HepG2 (cell line): ENCODE results near the gene CHKA. TPM values are rescaled to one million over a fixed set of nuclear protein-coding genes. Genes with fewer than 3 reads are reported as not detected.

Source experiments
- ATAC-seq: fragments of 200-7000 bp; cut with Tn5 transposase; 3 replicates; pipeline ENCODE4 v1.9.1; 2020; ENCODE audit warnings: mild to moderate bottlenecking, moderate library complexity
- BruUV-seq: library from RNA; stranded (reverse); fragments of 400-500 nt; replicated peaks from 2 replicates; lab custom pipeline; 2021; lab: Mats Ljungman, UMichigan
- CTCF ChIA-PET: fragments of 300-600 bp; formaldehyde crosslinking; extraction: SDS; loops from one replicate; lab custom pipeline; 2021; ENCODE audit warnings: low total read pairs, inconsistent platforms, low intra/inter-chr PET ratio; lab: Yijun Ruan, JAX
- POLR2A ChIA-PET: fragments of 350-600 bp; sonication (Branson Sonifier 250); formaldehyde crosslinking; loops from one replicate; lab custom pipeline; 2020; ENCODE audit warnings: antibody characterized with exemption, inconsistent platforms; lab: Yijun Ruan, JAX
- DNase-seq: peaks from one replicate; pipeline ENCODE4 v3.0.0-alpha.2; 2015; ENCODE audit warnings: low spot score
- FAIRE-seq: peaks from 3 replicates; lab custom pipeline; 2011; peaks lifted over from hg19 to GRCh38; lab: Jason Lieb, UNC
- H2AFZ ChIP-seq: one replicate; pipeline ENCODE4 v1.6.1; 2011; ENCODE audit warnings: low read length, inconsistent platforms
- H3K27ac ChIP-seq: fragments of 300-600 bp; 3 replicates; pipeline ENCODE4 v1.8.0; 2011; ENCODE audit warnings: mixed run types, mild to moderate bottlenecking, mixed read lengths, low read length, inconsistent platforms; ENCODE audit not compliant: insufficient read depth; ENCODE audit errors: extremely low read length
- H3K27me3 ChIP-seq, 2 experiments: fragments of 200-600 bp in 1 of 2; 2 replicates in 1 of 2; 3 replicates in 1 of 2; pipeline versions ENCODE4 v1.6.0 to v1.8.0; 2011; ENCODE audit warnings: low read length in 2 of 2, mild to moderate bottlenecking in 2 of 2, moderate library complexity in 2 of 2, inconsistent platforms in 1 of 2; ENCODE audit not compliant: insufficient read depth in 2 of 2, control insufficient read depth in 1 of 2
- H3K36me3 ChIP-seq, 2 experiments: fragments of 200-600 bp in 1 of 2; replicated peaks in 1 of 2; 2 replicates in 1 of 2; 3 replicates in 1 of 2; pipeline versions ENCODE4 v1.5.1 to v1.8.0; 2011; ENCODE audit warnings: low read length in 2 of 2, inconsistent platforms in 1 of 2; ENCODE audit not compliant: insufficient read depth in 2 of 2, control insufficient read depth in 1 of 2
- H3K4me1 ChIP-seq: 2 replicates; pipeline ENCODE4 v1.5.1; 2012; ENCODE audit warnings: low read length, inconsistent platforms; ENCODE audit not compliant: insufficient read depth
- H3K4me2 ChIP-seq: 2 replicates; pipeline ENCODE4 v1.6.0; 2011; ENCODE audit warnings: low read depth, low read length, inconsistent platforms
- H3K4me3 ChIP-seq, 3 experiments: fragments of 200-600 bp in 1 of 3; sonication (generic), shearing (Covaris generic) in 1 of 3; replicated peaks in 1 of 3; 2 replicates each; pipeline ENCODE4 v1.5.1; 2011 to 2016; ENCODE audit warnings: low read length in 3 of 3, inconsistent platforms in 2 of 3, low read depth in 2 of 3, mild to moderate bottlenecking in 2 of 3, control low read depth in 1 of 3, mixed read lengths in 1 of 3; ENCODE audit not compliant: insufficient read depth in 1 of 3
- H3K79me2 ChIP-seq: one replicate; pipeline ENCODE4 v1.6.1; 2011; ENCODE audit warnings: low read length, inconsistent platforms; ENCODE audit not compliant: insufficient read depth
- H3K9ac ChIP-seq: 2 replicates; pipeline ENCODE4 v1.6.0; 2011; ENCODE audit warnings: mild to moderate bottlenecking, low read depth, low read length, inconsistent platforms; ENCODE audit not compliant: insufficient read depth
- H3K9me3 ChIP-seq: 2 replicates; pipeline ENCODE4 v1.5.1; 2012; ENCODE audit warnings: mild to moderate bottlenecking, low read length
- H4K20me1 ChIP-seq: 2 replicates; pipeline ENCODE4 v1.6.0; 2011; ENCODE audit warnings: inconsistent platforms, mild to moderate bottlenecking, low read length, moderate library complexity; ENCODE audit not compliant: insufficient read depth
- CENPX ChIP-seq: sonication (generic); formaldehyde crosslinking; IDR thresholded peaks from 2 replicates; pipeline ENCODE4 v1.9.0; 2021; ENCODE audit warnings: mild to moderate bottlenecking, missing genetic modification reagents, moderate library complexity
- EED ChIP-seq: sonication (generic); formaldehyde crosslinking; IDR thresholded peaks from 2 replicates; pipeline ENCODE4 v1.5.0; 2020; ENCODE audit warnings: mild to moderate bottlenecking, missing genetic modification reagents
- RBM22 ChIP-seq: fragments of 200-400 bp; formaldehyde crosslinking; optimal IDR thresholded peaks from 2 replicates; pipeline ENCODE3; 2017; ENCODE audit warnings: mild to moderate bottlenecking, low read length, moderate library complexity
- REPIN1 ChIP-seq: sonication (generic); formaldehyde crosslinking; IDR thresholded peaks from 2 replicates; pipeline ENCODE4 v1.8.0; 2022; ENCODE audit warnings: missing genetic modification reagents, low read depth, mild to moderate bottlenecking, borderline replicate concordance
- SAP130 ChIP-seq: IDR thresholded peaks from 2 replicates; pipeline ENCODE4 v1.6.1; 2016; ENCODE audit warnings: low read depth
- TEAD3 ChIP-seq: optimal IDR thresholded peaks from 2 replicates; pipeline ENCODE3; 2016; ENCODE audit warnings: borderline replicate concordance
- ZBTB34 ChIP-seq: sonication (generic); formaldehyde crosslinking; IDR thresholded peaks from 2 replicates; pipeline ENCODE4 v1.8.0; 2022; ENCODE audit warnings: mild to moderate bottlenecking, missing genetic modification reagents
- ZFP41 ChIP-seq: sonication (generic); formaldehyde crosslinking; IDR thresholded peaks from 2 replicates; pipeline ENCODE4 v1.4.0; 2020; ENCODE audit warnings: mild to moderate bottlenecking, missing genetic modification reagents, borderline replicate concordance
- ZNF160 ChIP-seq: sonication (generic); formaldehyde crosslinking; IDR thresholded peaks from 2 replicates; pipeline ENCODE4 v1.8.0; 2022; ENCODE audit warnings: mild to moderate bottlenecking, inconsistent platforms, missing genetic modification reagents
- ZNF598 ChIP-seq: sonication (generic); formaldehyde crosslinking; IDR thresholded peaks from 2 replicates; pipeline ENCODE4 v1.5.1; 2020; ENCODE audit warnings: mild to moderate bottlenecking, missing genetic modification reagents, borderline replicate concordance
- ZNF850 ChIP-seq: sonication (generic); formaldehyde crosslinking; conservative IDR thresholded peaks from 2 replicates; pipeline ENCODE4 v1.9.0; 2021; ENCODE audit warnings: mild to moderate bottlenecking, missing genetic modification reagents
- WGBS: methylation state at CpG from one replicate; pipeline ENCODE4 v1.1.6; 2017; ENCODE audit warnings: low lambda C conversion rate; 5-methylcytosine and 5-hydroxymethylcytosine counted together
- in situ Hi-C: cut with HindIII; loops from 2 replicates; pipeline ENCODE4 v1.10.0; 2017; ENCODE audit warnings: low pct_unique_long_range_greater_than_20kb; ENCODE audit not compliant: extremely low pct_ligation_motif_present
- intact Hi-C: fragments of 100-400 bp; cut with micrococcal nuclease; formaldehyde crosslinking; loops from one replicate; pipeline ENCODE4 v1.10.0; 2022; ENCODE audit not compliant: unreplicated experiment
- polyA plus RNA-seq, 8 experiments: library from polyadenylated mRNA; depleted of rRNA in 3 of 8; stranded (reverse) in 7 of 8; unstranded in 1 of 8; fragments of >200 nt; fragmentation: Illumina TruSeq in 4 of 8; extraction: Trizol in 4 of 8; gene quantifications; 2 replicates each; pipeline versions ENCODE4 v1.2.1 to v1.2.3, GENCODE V29; 2011 to 2016; ENCODE audit warnings: low read depth in 4 of 8, missing spikeins in 1 of 8, mixed read lengths in 1 of 8; ENCODE audit not compliant: insufficient read depth in 1 of 8
- total RNA-seq, 5 experiments: library from RNA; depleted of rRNA; stranded (reverse); fragments of >200 nt; fragmentation: Illumina TruSeq; extraction: Trizol; gene quantifications; 2 replicates each; pipeline ENCODE4 v1.2.3, GENCODE V29; 2016; ENCODE audit warnings: low read depth in 1 of 5
- TF ChIP-seq, protein P1 (sequence below): sonication (generic); formaldehyde crosslinking; IDR thresholded peaks from 2 replicates; pipeline ENCODE4 v1.5.0; 2020; ENCODE audit warnings: missing genetic modification reagents
- TF ChIP-seq, protein P2 (sequence below): sonication (generic); formaldehyde crosslinking; IDR thresholded peaks from 2 replicates; pipeline ENCODE4 v1.4.0; 2020; ENCODE audit warnings: missing genetic modification reagents

CHKA gene
- total and polyA plus RNA-seq, 2 of the 13 experiments (the other 11 are each of a cell fraction or from before 2014, with no cell fraction given): 71.6 to 92.7 TPM

DNA sequence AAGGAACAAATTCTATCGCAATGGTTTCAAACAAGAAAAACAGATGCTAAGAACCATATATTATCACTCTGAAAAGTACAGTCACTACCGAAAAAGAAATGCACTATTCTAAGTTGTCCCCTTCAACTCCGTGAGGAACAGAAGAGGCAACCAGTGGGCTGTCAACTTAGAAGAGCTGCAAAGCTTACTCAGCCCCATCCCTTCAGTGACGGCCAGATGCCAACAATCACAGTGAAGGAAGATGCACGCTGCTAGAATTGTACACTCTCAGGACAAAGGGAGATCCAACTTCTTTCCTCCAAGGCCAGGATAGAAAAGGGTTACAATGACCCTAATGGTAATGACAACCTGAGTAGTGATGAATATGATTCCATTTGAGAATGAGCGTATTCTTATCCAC, 38.5 kb upstream of the CHKA start:
- in situ Hi-C loops (no loop called here), intact Hi-C loops (no loop called here)
- FAIRE-seq (no peak), DNase-seq (no peak), ATAC-seq (no peak)
- Histone ChIP-seq H3K27ac (no peak overlapping the region), H3K9ac (no peak overlapping the region), H3K79me2 (no peaks in the 10 kb centered on the region), H4K20me1 (no peaks in the 10 kb centered on the region), H3K4me2 (no peak overlapping the region), H3K4me1 (peaks cover under 1% of the 10 kb centered on the region; the same call in 1 of the 2 replicates), H3K4me3 (no peak overlapping the region), H3K9me3 (no peaks in the 10 kb centered on the region), H3K27me3 (no peaks in the 10 kb centered on the region), H2AFZ (no peak overlapping the region), H3K36me3 (peaks cover 3 to 23% of the 10 kb centered on the region in 2 experiments)
- ChIA-PET POLR2A (interaction anchor here (1.4 to 2.5 kb wide), 2 partner anchors 9 to 14 kb away, joined by 3 to 7 read pairs; no protein-coding TSS in a partner anchor), CTCF (no interaction called here)
- TF ChIP-seq EED (no peak), TEAD3 (CRISPR knock-in tag) (no peak), CENPX (CRISPR knock-in tag) (no peak), ZNF160 (no peak), ZNF598 (CRISPR knock-in tag) (no peak), ZBTB34 (CRISPR knock-in tag) (no peak), ZFP41 (CRISPR knock-in tag) (no peak), REPIN1 (CRISPR knock-in tag) (no peak), SAP130 (CRISPR knock-in tag) (no peak), ZNF850 (CRISPR knock-in tag) (no peak), RBM22 (no peak)
- TF ChIP-seq, protein P1, sequence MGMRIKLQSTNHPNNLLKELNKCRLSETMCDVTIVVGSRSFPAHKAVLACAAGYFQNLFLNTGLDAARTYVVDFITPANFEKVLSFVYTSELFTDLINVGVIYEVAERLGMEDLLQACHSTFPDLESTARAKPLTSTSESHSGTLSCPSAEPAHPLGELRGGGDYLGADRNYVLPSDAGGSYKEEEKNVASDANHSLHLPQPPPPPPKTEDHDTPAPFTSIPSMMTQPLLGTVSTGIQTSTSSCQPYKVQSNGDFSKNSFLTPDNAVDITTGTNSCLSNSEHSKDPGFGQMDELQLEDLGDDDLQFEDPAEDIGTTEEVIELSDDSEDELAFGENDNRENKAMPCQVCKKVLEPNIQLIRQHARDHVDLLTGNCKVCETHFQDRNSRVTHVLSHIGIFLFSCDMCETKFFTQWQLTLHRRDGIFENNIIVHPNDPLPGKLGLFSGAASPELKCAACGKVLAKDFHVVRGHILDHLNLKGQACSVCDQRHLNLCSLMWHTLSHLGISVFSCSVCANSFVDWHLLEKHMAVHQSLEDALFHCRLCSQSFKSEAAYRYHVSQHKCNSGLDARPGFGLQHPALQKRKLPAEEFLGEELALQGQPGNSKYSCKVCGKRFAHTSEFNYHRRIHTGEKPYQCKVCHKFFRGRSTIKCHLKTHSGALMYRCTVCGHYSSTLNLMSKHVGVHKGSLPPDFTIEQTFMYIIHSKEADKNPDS: no peak
- TF ChIP-seq, protein P2, sequence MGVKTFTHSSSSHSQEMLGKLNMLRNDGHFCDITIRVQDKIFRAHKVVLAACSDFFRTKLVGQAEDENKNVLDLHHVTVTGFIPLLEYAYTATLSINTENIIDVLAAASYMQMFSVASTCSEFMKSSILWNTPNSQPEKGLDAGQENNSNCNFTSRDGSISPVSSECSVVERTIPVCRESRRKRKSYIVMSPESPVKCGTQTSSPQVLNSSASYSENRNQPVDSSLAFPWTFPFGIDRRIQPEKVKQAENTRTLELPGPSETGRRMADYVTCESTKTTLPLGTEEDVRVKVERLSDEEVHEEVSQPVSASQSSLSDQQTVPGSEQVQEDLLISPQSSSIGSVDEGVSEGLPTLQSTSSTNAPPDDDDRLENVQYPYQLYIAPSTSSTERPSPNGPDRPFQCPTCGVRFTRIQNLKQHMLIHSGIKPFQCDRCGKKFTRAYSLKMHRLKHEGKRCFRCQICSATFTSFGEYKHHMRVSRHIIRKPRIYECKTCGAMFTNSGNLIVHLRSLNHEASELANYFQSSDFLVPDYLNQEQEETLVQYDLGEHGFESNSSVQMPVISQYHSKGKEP: no peak
- WGBS: 79% methylated on average over 6 of the region's 6 CpGs
- BruUV-seq: no TSS peak
